GM12865 (cell line): ENCODE measurements around the gene USF1.
A peak's percentile ranks its signal among the peaks of the same experiment; 100 is the strongest.
"Not testable (repeated sequence)": the region's sequence is repeated elsewhere in the genome, so short reads cannot be mapped to it uniquely, and the experiment has no call there.

Experiments
- DNase-seq: peaks from one replicate; pipeline ENCODE4 v3.0.0; 2010; ENCODE audit warnings: low read depth
- H3K4me3 ChIP-seq: 2 replicates; pipeline ENCODE4 v1.5.1; 2011; ENCODE audit warnings: mild to moderate bottlenecking, low read depth, low read length, control low read depth
- TF ChIP-seq, protein P1 (sequence below): IDR thresholded peaks from 2 replicates; pipeline ENCODE4 v1.5.1; 2011; ENCODE audit warnings: low read length, control low read depth, low read depth, inconsistent platforms; ENCODE audit not compliant: insufficient read depth; ENCODE audit errors: missing control alignments

The USF1 gene

DNA sequence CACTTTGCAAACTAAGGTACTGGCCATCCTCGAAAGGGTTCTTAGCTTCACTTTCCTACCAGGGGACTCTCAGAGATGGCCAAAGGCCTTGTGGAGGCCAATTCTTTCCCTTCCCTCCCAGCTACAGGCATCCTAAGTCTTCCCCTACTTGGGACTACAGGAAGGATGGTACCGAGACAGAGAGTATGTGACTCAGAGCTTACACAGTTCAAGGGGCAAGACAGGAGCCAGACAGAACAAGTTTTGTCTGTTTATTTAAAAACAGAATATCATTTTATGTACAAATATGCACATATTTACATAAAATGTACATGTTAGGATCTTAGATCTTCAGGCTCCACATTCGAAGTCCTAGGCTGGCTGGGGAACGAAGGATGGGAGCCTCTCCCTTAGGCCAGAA is 25.0 kb upstream of the USF1 start:
- TF ChIP-seq, protein P1, sequence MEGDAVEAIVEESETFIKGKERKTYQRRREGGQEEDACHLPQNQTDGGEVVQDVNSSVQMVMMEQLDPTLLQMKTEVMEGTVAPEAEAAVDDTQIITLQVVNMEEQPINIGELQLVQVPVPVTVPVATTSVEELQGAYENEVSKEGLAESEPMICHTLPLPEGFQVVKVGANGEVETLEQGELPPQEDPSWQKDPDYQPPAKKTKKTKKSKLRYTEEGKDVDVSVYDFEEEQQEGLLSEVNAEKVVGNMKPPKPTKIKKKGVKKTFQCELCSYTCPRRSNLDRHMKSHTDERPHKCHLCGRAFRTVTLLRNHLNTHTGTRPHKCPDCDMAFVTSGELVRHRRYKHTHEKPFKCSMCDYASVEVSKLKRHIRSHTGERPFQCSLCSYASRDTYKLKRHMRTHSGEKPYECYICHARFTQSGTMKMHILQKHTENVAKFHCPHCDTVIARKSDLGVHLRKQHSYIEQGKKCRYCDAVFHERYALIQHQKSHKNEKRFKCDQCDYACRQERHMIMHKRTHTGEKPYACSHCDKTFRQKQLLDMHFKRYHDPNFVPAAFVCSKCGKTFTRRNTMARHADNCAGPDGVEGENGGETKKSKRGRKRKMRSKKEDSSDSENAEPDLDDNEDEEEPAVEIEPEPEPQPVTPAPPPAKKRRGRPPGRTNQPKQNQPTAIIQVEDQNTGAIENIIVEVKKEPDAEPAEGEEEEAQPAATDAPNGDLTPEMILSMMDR: no peak
- no peak overlapping the region for H3K4me3 ChIP-seq
- no peak for DNase-seq

DNA sequence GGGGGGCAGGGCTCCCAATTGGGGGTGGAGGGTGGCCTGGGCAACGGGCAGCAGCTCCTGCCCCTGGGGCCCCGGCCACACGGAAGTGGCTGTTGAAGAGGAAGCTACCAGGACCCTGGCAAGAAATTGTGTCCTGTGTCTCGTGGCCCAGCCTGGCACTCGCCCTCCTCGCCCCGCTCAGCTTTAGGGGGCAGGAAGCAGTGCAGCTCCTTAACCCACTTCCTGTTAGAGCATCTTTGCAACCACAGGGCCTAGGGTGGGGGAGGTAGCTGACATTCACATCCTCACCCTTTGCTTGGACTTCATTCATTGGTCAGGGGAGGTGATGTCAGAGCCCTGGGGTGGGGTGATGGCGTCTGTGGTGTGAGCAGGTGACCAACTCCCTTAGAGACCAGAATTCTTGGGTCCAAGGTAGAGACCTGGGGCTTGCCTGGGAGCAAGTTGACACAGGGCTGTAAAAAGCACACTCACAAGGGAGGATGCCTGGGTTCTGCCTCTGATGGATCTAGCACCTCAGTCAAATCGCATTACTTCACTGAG is 24.0 kb upstream of the USF1 start, which contains the start of gene ARHGAP30:
Gene ARHGAP30 (minus strand): TSS at position 161 of the 540 bp plus-strand sequence. CDS start 267 bp downstream, outside the sequence.
- DNase-seq: peak; percentile 98
- H3K4me3 ChIP-seq: peak within 1 kb of the TSS; percentile 90
- TF ChIP-seq, protein P1: no peak

DNA sequence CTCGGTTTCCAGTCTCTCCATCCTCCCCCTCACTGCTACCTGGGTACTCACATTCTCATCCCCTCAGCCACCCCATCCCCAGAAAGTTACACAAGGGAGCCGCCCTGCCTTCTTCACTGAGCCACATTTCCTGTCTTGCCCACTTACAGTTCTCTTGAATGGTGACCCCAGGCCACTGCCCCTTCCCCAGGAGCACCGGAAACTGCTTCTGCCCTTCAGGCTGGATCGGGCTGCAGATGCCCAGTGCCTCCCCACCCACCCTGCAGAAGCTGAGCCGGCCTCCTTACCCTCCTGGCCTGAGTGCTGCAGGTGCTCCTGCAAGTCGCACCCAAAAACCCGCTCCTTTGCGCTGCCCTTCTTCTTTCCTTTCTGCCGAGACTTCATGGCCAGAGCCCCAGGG is 23.5 kb upstream of the USF1 start:
- peak; percentile 37 for DNase-seq
- TF ChIP-seq, protein P1: no peak
- H3K4me3 ChIP-seq: peak overlapping the region; percentile 90

DNA sequence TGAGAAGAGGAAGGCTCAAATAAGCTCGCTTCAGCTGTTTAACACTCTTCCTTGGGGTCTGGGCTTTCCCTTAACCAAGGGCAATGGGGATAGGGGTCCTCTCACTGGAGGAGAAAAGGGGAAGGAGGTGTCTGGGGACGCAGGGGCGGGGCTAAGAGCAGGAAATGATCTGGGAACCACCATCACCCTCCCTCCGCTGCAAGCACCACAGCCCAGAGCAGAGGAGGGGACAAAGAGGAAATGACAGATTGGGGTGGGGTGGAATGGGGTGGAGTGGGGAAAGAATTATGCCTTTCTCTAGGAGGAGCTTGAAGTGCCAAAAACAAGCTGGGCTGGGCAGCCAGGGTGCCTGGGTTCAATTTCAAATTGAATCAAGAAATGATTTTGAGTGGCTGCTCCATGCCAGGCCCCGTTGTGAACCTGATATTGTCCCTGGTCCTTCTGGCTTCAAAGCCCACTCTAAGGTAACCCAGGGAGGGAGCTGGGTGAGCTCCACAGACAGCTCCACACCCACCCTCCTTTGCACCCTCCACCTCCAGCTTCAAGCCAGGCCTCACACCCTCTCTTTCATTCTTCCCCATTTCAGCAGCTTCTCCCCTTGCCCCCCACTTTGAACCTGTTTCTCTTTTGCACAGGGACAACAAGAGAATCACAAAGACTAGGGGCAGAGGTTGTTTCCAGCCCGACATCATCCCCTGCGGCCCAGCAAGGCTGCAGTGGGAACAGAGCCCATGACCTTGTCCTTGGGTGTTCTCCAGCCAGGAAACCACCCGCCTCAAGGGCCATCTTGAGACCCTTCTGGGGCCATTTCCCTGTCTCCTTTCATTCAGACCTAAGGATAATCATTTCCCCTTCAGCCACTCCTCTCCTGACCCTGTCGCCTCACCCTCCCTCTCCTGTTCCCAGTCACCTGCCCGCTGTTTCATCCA is 22.8 kb upstream of the USF1 start:
- peak overlapping the region; percentile 90 for H3K4me3 ChIP-seq
- TF ChIP-seq, protein P1: no peak
- DNase-seq: peak; percentile 90

DNA sequence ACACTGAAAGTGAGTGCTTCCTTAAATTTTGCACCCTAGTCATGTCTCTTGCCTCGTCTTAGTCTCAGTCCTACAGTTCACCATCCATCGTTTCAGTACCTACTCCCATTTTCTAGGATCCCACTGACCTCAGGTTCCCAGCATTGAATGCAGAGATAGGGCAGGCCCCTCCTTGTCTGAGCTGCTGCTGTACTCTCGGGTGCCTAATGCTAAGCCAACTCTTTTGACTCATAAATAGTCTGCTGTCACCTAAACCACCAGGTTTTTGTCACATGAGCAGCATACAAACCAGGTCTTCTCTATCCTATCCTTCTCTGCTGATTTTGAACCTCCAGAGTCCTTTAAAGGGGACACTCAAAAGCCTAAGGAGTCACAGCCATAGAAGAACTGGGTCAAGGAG is 20.9 kb upstream of the USF1 start:
- no peak for DNase-seq
- no peak overlapping the region for H3K4me3 ChIP-seq
- TF ChIP-seq, protein P1: no peak

DNA sequence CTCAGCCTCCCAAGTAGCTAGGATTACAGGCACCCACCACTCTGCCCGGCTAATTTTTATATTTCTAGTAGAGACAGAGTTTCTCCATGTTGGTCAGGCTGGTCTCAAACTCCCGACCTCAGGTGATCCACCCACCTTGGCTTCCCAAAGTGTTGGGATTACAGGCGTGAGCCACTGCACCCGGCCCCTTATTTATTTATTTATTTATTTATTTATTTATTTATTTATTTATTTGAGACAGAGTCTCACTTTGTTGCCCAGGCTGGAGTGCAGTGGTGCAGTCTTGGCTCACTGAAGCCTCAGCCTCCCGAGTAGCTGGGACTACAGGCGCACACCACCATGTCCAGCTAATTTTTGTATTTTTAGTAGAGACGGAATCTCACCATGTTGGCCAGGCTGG is 19.9 kb upstream of the USF1 start:
- H3K4me3 ChIP-seq, DNase-seq: not testable (repeated sequence)

DNA sequence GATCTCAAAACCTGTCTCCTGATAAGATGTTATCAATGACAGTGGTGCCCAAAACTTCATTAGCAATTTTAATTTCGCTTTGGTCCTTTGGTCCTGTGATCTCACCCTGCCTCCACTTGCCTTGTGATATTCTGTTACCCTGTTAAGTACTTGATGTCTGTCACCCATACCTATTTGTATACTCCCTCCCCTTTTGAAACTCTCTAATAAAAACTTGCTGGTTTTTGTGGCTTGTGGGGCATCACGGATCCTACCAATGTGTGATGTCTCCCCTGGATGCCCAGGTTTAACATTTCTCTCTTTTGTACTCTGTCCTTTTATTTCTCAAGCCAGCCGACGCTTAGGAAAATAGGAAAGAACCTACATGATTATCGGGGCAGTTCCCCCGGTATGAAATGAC is 18.2 kb upstream of the USF1 start:
- not testable (repeated sequence) for DNase-seq, H3K4me3 ChIP-seq

DNA sequence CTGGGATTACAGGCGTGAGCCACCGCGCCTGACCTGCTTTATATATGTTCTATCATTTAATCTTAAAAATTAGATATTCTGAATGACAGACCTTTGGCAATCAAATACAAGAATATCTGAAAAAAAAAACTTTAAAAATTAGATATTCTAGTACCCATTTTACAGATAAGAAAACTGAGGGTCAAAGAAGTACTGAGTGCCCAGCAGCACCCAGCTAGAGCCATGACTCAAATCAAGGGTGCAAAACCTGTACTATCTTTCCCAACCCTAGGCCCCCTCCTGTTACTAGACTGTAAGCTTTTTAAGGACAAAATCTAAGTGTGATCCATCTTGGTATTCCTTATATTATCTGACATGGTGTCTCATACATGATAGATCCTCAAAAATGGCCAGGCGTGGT is 15.6 kb upstream of the USF1 start:
- TF ChIP-seq, protein P1: no peak
- DNase-seq: no peak

More for the DNA sequence above, 15.6 kb upstream of the USF1 start:
- no peak overlapping the region for H3K4me3 ChIP-seq
